CD14-positive monocyte (primary cell): Measurements from ENCODE around the gene TTC9B. TPM values are rescaled to one million over a fixed set of nuclear protein-coding genes. Genes with fewer than 3 reads are reported as not detected.
A peak's percentile ranks its signal among the peaks of the same experiment; 100 is the strongest.

Experiments
- DNase-seq, 3 donors: peaks; one replicate each; pipeline ENCODE4 v3.0.0-alpha.2; 2011 to 2022
- H2AFZ ChIP-seq: 2 replicates; pipeline ENCODE4 v1.6.0; 2012; ENCODE audit warnings: mild to moderate bottlenecking, low read depth, low read length, inconsistent platforms; ENCODE audit not compliant: insufficient read depth, poor library complexity, severe bottlenecking
- H3K27ac ChIP-seq, 2 donors: 1 replicate in 1 of 2; 2 replicates in 1 of 2; pipeline ENCODE4 v1.5.1; 2012 to 2013; ENCODE audit warnings: low read length in 2 of 2, control low read depth in 1 of 2, inconsistent platforms in 1 of 2, low read depth in 1 of 2, mild to moderate bottlenecking in 1 of 2
- H3K27me3 ChIP-seq, 2 donors: one replicate each; pipeline versions ENCODE4 v1.6.0 to v1.6.1; 2011 to 2013; ENCODE audit warnings: low read length in 2 of 2; ENCODE audit not compliant: control insufficient read depth in 2 of 2, insufficient read depth in 2 of 2
- H3K36me3 ChIP-seq, 2 donors: replicated peaks in 1 of 2; 1 replicate in 1 of 2; 2 replicates in 1 of 2; pipeline versions ENCODE4 v1.5.1 to v1.6.1; 2012 to 2013; ENCODE audit warnings: low read length in 2 of 2, control low read depth in 1 of 2, inconsistent platforms in 1 of 2, mild to moderate bottlenecking in 1 of 2; ENCODE audit not compliant: insufficient read depth in 2 of 2, control insufficient read depth in 1 of 2
- H3K4me1 ChIP-seq, 2 donors: 1 replicate in 1 of 2; 2 replicates in 1 of 2; pipeline versions ENCODE4 v1.5.1 to v1.6.1; 2012 to 2013; ENCODE audit warnings: low read length in 2 of 2, control low read depth in 1 of 2, inconsistent platforms in 1 of 2, mild to moderate bottlenecking in 1 of 2, moderate library complexity in 1 of 2; ENCODE audit not compliant: insufficient read depth in 2 of 2, control insufficient read depth in 1 of 2
- H3K4me2 ChIP-seq: replicated peaks from 2 replicates; pipeline ENCODE3; 2012; ENCODE audit warnings: low read length, moderate library complexity, mild to moderate bottlenecking; ENCODE audit not compliant: poor library complexity, severe bottlenecking; ENCODE audit errors: extremely low read depth
- H3K4me3 ChIP-seq, 3 experiments: fragments of 200-600 bp in 1 of 3; sonication (generic) in 1 of 3; replicated peaks in 1 of 3; 1 replicate in 2 of 3; 2 replicates in 1 of 3; pipeline ENCODE4 v1.5.1; 2011 to 2013; ENCODE audit warnings: low read length in 3 of 3, mild to moderate bottlenecking in 3 of 3, control low read depth in 2 of 3, low read depth in 2 of 3, inconsistent platforms in 1 of 3, moderate library complexity in 1 of 3
- H3K79me2 ChIP-seq: 2 replicates; pipeline ENCODE4 v1.6.0; 2012; ENCODE audit warnings: mild to moderate bottlenecking, control low read depth, inconsistent platforms, low read length, moderate library complexity; ENCODE audit not compliant: insufficient read depth
- H3K9ac ChIP-seq: 2 replicates; pipeline ENCODE4 v1.6.0; 2017; ENCODE audit warnings: low read length, mild to moderate bottlenecking; ENCODE audit not compliant: insufficient read depth, poor library complexity, severe bottlenecking
- H3K9me3 ChIP-seq, 2 donors: replicated peaks in 1 of 2; 1 replicate in 1 of 2; 2 replicates in 1 of 2; pipeline versions ENCODE4 v1.5.1 to v1.6.1; 2012 to 2013; ENCODE audit warnings: low read length in 2 of 2, control low read depth in 1 of 2; ENCODE audit not compliant: control insufficient read depth in 1 of 2, insufficient read depth in 1 of 2
- H4K20me1 ChIP-seq: 2 replicates; pipeline ENCODE4 v1.6.0; 2012; ENCODE audit warnings: mild to moderate bottlenecking, low read length, control low read depth, moderate library complexity; ENCODE audit not compliant: insufficient read depth
- H3K27ac Mint-ChIP-seq, 7 donors: one replicate each; pipeline ENCODE4 v1.8.0; 2020; ENCODE audit warnings: mild to moderate bottlenecking in 7 of 7, mixed read lengths in 7 of 7, moderate library complexity in 6 of 7, inconsistent platforms in 2 of 7
- H3K27me3 Mint-ChIP-seq, 3 donors: one replicate each; pipeline ENCODE4 v1.8.0; 2021 to 2022; ENCODE audit warnings: low read depth in 3 of 3, mild to moderate bottlenecking in 3 of 3, mixed read lengths in 3 of 3, moderate library complexity in 3 of 3, inconsistent platforms in 1 of 3
- H3K36me3 Mint-ChIP-seq, 2 donors: one replicate each; pipeline ENCODE4 v1.8.0; 2020; ENCODE audit warnings: mixed read lengths in 2 of 2, inconsistent platforms in 1 of 2, mild to moderate bottlenecking in 1 of 2
- H3K4me1 Mint-ChIP-seq: one replicate; pipeline ENCODE4 v1.8.0; 2020; ENCODE audit warnings: mild to moderate bottlenecking, mixed read lengths
- H3K4me3 Mint-ChIP-seq, 2 donors: one replicate each; pipeline ENCODE4 v1.8.0; 2020; ENCODE audit warnings: mild to moderate bottlenecking in 2 of 2, mixed read lengths in 2 of 2, moderate library complexity in 1 of 2
- H3K9me3 Mint-ChIP-seq, 7 donors: one replicate each; pipeline ENCODE4 v1.8.0; 2020 to 2022; ENCODE audit warnings: mixed read lengths in 7 of 7, mild to moderate bottlenecking in 6 of 7, moderate library complexity in 6 of 7, inconsistent platforms in 2 of 7
- CTCF ChIP-seq: fragments of 200-600 bp; IDR thresholded peaks from one replicate; pipeline ENCODE4 v1.8.0; 2022; ENCODE audit warnings: antibody characterized with exemption, mild to moderate bottlenecking
- WGBS: methylation state at CpG from one replicate; pipeline ENCODE4 v1.1.5; 2013; ENCODE audit warnings: missing lambda C conversion rate; ENCODE audit not compliant: insufficient coverage; 5-methylcytosine and 5-hydroxymethylcytosine counted together
- intact Hi-C, 2 donors: fragments of 100-400 bp; cut with micrococcal nuclease; formaldehyde crosslinking; loops; one replicate each; pipeline versions ENCODE4 v1.15.0 to v1.15.1; 2023
- polyA plus RNA-seq, 3 donors: library from polyadenylated mRNA; depleted of rRNA in 1 of 3; unstranded in 2 of 3; stranded (reverse) in 1 of 3; fragments of 300-500 nt in 2 of 3; fragments of >200 nt in 1 of 3; fragmentation: Illumina TruSeq in 2 of 3; gene quantifications; 1 replicate in 2 of 3; 2 replicates in 1 of 3; pipeline ENCODE4 v1.2.3, GENCODE V29; 2012 to 2021

TTC9B gene
- polyA plus RNA-seq, 3 donors, result not detected

GRCh38 chr19:40225440-40226305 is 7.5 kb upstream of the TTC9B start:
- Histone ChIP-seq H3K79me2 (no peaks in the 10 kb centered on the region), H3K36me3 (no peaks in the 10 kb centered on the region), H3K27ac (no peak overlapping the region), H3K4me3 (no peak overlapping the region), H3K27me3 (peaks cover 37 to 63% of the 10 kb centered on the region in 2 donors), H3K9me3 (peaks cover 10 to 32% of the 10 kb centered on the region in 2 donors), H2AFZ (no peak overlapping the region), H4K20me1 (no peaks in the 10 kb centered on the region), H3K4me2 (peak overlapping the region; percentile 20), H3K9ac (no peak overlapping the region), H3K4me1 (no peaks in the 10 kb centered on the region)
- Mint-ChIP-seq H3K4me1 (peaks cover 10% of the 10 kb centered on the region), H3K4me3 (peak overlapping the region in 1 of 2 donors; percentile 76), H3K9me3 (peaks cover 11 to 39% (median 22%) of the 10 kb centered on the region in 7 donors), H3K36me3 (peaks cover 2 to 6% of the 10 kb centered on the region in 2 donors), H3K27me3 (peaks cover 75 to 89% (median 86%) of the 10 kb centered on the region in 3 donors), H3K27ac (peak overlapping the region in 3 of 7 donors; percentile 15 to 75 (median 67))
- intact Hi-C loops, result no loop called here
- DNase-seq, result no peak
- TF ChIP-seq CTCF, result no peak
- 33% methylated on average over 19 of the region's 21 CpGs for WGBS

- intact Hi-C loops, result loop anchor here in 1 of 2 donors (5.0 kb wide), 1 partner anchor 82 kb away; no protein-coding TSS in a partner anchor
- H3K4me3 Mint-ChIP-seq, result peak overlapping the region in 1 of 2 donors; percentile 76
- DNase-seq, result no peak
- no peaks in the 10 kb centered on the region for H4K20me1 ChIP-seq
- peaks cover 15% of the 10 kb centered on the region for H3K4me1 Mint-ChIP-seq
- H3K79me2 ChIP-seq, result no peaks in the 10 kb centered on the region
- no peak overlapping the region for H3K27ac Mint-ChIP-seq
- H2AFZ ChIP-seq, result no peak overlapping the region
- no peak for TF ChIP-seq CTCF
- no peak overlapping the region for H3K27ac ChIP-seq
- H3K27me3 ChIP-seq, result peaks cover 42 to 73% of the 10 kb centered on the region in 2 donors
- no peaks in the 10 kb centered on the region for H3K4me1 ChIP-seq
- no peak overlapping the region for H3K4me2 ChIP-seq
- 77% methylated on average over 24 of the region's 32 CpGs for WGBS
- no peak overlapping the region for H3K9ac ChIP-seq
- no peak overlapping the region for H3K4me3 ChIP-seq
- H3K27me3 Mint-ChIP-seq, result peaks cover 85 to 94% (median 94%) of the 10 kb centered on the region in 3 donors
- peaks cover 11 to 39% (median 25%) of the 10 kb centered on the region in 7 donors for H3K9me3 Mint-ChIP-seq
- H3K36me3 Mint-ChIP-seq, result peaks cover 2 to 6% of the 10 kb centered on the region in 2 donors
- H3K9me3 ChIP-seq, result peaks cover 10 to 32% of the 10 kb centered on the region in 2 donors
- no peaks in the 10 kb centered on the region for H3K36me3 ChIP-seq
Observed at GRCh38 chr19:40224342-40225150, 6.4 kb upstream of the TTC9B start.
